HG03354 (cell line): ENCODE results near the gene SULT2B1.

Experiments
- ATAC-seq: cut with Tn5 transposase; IDR thresholded peaks from one replicate; pipeline ENCODE4 v1.9.1; 2021; ENCODE audit warnings: mild to moderate bottlenecking; ENCODE audit not compliant: unreplicated experiment, poor library complexity, severe bottlenecking

The SULT2B1 gene

GRCh38 chr19:48641850-48642249 is 89.9 kb downstream of the SULT2B1 start:
- ATAC-seq = no peak

GRCh38 chr19:48642862-48643261 is 90.9 kb downstream of the SULT2B1 start:
- no peak for ATAC-seq

- ATAC-seq = no peak
Measured at GRCh38 chr19:48644355-48644754, 92.4 kb downstream of the SULT2B1 start.

GRCh38 chr19:48644839-48645619 is 93.1 kb downstream of the SULT2B1 start:
- peak; percentile 57 for ATAC-seq

- no peak for ATAC-seq
Measured at GRCh38 chr19:48645620-48646000, 93.6 kb downstream of the SULT2B1 start.

GRCh38 chr19:48646001-48646721 is 94.2 kb downstream of the SULT2B1 start, which contains the start of gene CA11:
CA11 (minus strand) TSS chr19:48646187; CDS start chr19:48645632, 555 bp downstream.
- peak; percentile 72 for ATAC-seq

GRCh38 chr19:48646722-48647216 is 94.8 kb downstream of the SULT2B1 start:
- ATAC-seq = no peak

- ATAC-seq = no peak
Measured at GRCh38 chr19:48648134-48648533, 96.2 kb downstream of the SULT2B1 start.
